Neural progenitor cell (in vitro differentiated cells): ENCODE measurements around the gene SERPIND1.
"Not testable (repeated sequence)": the region's sequence is repeated elsewhere in the genome, so short reads cannot be mapped to it uniquely, and the experiment has no call there.

Experiments
- EZH2 ChIP-seq: fragments of 200-600 bp; sonication (generic); IDR thresholded peaks from 2 replicates; pipeline ENCODE4 v1.6.1; 2017; ENCODE audit warnings: antibody characterized with exemption, mild to moderate bottlenecking, moderate library complexity
- EZH2phosphoT487 ChIP-seq: fragments of 200-600 bp; sonication (generic); IDR thresholded peaks from 2 replicates; pipeline ENCODE4 v1.6.1; 2017; ENCODE audit warnings: antibody characterized with exemption
- TF ChIP-seq, protein P1 (sequence below): fragments of 200-600 bp; sonication (generic); IDR thresholded peaks from 2 replicates; pipeline ENCODE4 v1.5.1; 2017; ENCODE audit warnings: antibody characterized with exemption, mild to moderate bottlenecking

DNA sequence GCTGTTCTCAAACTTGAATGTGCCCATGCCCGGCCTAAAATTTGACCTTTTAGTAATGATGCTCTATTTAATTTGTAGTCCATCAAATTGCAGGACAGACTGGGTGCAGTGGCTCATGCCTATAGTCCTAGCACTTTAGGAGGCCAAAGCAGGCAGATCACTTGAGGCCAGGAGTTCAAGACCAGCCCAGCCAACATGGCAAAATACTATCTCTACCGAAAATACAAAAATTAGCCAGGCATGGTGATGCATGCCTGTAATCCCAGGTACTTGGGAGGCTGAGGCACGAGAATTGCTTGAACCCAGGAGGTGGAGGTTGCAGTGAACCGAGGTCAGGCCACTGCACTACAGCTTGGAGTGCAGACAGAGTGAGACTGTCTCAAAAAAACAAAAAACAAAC is 51.3 kb downstream of the SERPIND1 start:
- TF ChIP-seq EZH2, EZH2phosphoT487: not testable (repeated sequence)
- TF ChIP-seq, protein P1, sequence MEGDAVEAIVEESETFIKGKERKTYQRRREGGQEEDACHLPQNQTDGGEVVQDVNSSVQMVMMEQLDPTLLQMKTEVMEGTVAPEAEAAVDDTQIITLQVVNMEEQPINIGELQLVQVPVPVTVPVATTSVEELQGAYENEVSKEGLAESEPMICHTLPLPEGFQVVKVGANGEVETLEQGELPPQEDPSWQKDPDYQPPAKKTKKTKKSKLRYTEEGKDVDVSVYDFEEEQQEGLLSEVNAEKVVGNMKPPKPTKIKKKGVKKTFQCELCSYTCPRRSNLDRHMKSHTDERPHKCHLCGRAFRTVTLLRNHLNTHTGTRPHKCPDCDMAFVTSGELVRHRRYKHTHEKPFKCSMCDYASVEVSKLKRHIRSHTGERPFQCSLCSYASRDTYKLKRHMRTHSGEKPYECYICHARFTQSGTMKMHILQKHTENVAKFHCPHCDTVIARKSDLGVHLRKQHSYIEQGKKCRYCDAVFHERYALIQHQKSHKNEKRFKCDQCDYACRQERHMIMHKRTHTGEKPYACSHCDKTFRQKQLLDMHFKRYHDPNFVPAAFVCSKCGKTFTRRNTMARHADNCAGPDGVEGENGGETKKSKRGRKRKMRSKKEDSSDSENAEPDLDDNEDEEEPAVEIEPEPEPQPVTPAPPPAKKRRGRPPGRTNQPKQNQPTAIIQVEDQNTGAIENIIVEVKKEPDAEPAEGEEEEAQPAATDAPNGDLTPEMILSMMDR, result not testable (repeated sequence)
